ENCODE data around the gene LARGE1.

Gene LARGE1

GRCh38 chr22:33819743-33820142 lies 100.5 kb downstream of the LARGE1 start:
- no peak for DNase-seq (ENCODE audit: low read depth)

- DNase-seq (ENCODE audit: low read depth), result no peak
These were observed 102.7 kb downstream of the LARGE1 start for GRCh38 chr22:33817512-33818127.

- no peak for DNase-seq (ENCODE audit: low read depth)
These were observed 107.8 kb downstream of the LARGE1 start for GRCh38 chr22:33812360-33812977.

GRCh38 chr22:33811686-33812085 lies 108.6 kb downstream of the LARGE1 start:
- DNase-seq (ENCODE audit: low read depth), result no peak

GRCh38 chr22:33811208-33811607 lies 109.1 kb downstream of the LARGE1 start:
- no peak for DNase-seq (ENCODE audit: low read depth)

GRCh38 chr22:33807470-33807869 lies 112.8 kb downstream of the LARGE1 start:
- no peak for DNase-seq (ENCODE audit: low read depth)

GRCh38 chr22:33806191-33806590 lies 114.1 kb downstream of the LARGE1 start:
- DNase-seq (ENCODE audit: low read depth), result no peak

- no peak for DNase-seq (ENCODE audit: low read depth)
These were observed 116.6 kb downstream of the LARGE1 start for GRCh38 chr22:33803371-33804282.

- DNase-seq (ENCODE audit: low read depth), result no peak
These were observed 121.9 kb downstream of the LARGE1 start for GRCh38 chr22:33798401-33798800.

- no peak for DNase-seq (ENCODE audit: low read depth)
These were observed 123.8 kb downstream of the LARGE1 start for GRCh38 chr22:33796494-33796893.

GRCh38 chr22:33793475-33793874 lies 126.8 kb downstream of the LARGE1 start:
- DNase-seq (ENCODE audit: low read depth), result no peak

GRCh38 chr22:33792832-33793231 lies 127.4 kb downstream of the LARGE1 start:
- no peak for DNase-seq (ENCODE audit: low read depth)

- DNase-seq (ENCODE audit: low read depth), result peak; percentile 1
These were observed 130.5 kb downstream of the LARGE1 start for GRCh38 chr22:33789690-33790253.

- no peak for DNase-seq (ENCODE audit: low read depth)
These were observed 131.3 kb downstream of the LARGE1 start for GRCh38 chr22:33788927-33789326.

- no peak for DNase-seq (ENCODE audit: low read depth)
These were observed 132.4 kb downstream of the LARGE1 start for GRCh38 chr22:33787645-33788456.

GRCh38 chr22:33786149-33786548 lies 134.1 kb downstream of the LARGE1 start:
- no peak for DNase-seq (ENCODE audit: low read depth)

- no peak for DNase-seq (ENCODE audit: low read depth)
These were observed 134.8 kb downstream of the LARGE1 start for GRCh38 chr22:33785283-33785968.

- DNase-seq (ENCODE audit: low read depth), result no peak
These were observed 138.9 kb downstream of the LARGE1 start for GRCh38 chr22:33781411-33781810.

- DNase-seq (ENCODE audit: low read depth), result no peak
These were observed 139.6 kb downstream of the LARGE1 start for GRCh38 chr22:33780531-33781136.

GRCh38 chr22:33779243-33779642 lies 141.0 kb downstream of the LARGE1 start:
- DNase-seq (ENCODE audit: low read depth), result no peak

- no peak for DNase-seq (ENCODE audit: low read depth)
These were observed 143.8 kb downstream of the LARGE1 start for GRCh38 chr22:33776491-33776890.

Data from activated T-cell treated with anti-CD3 and anti-CD28 coated beads for 48 hours (primary cell).